HEK293T (cell line): ENCODE measurements around the gene NKD2.

Experiments
- ELF4 ChIP-seq: fragments of 450-650 bp; IDR thresholded peaks from 2 replicates; pipeline ENCODE4 v1.6.1; 2017; ENCODE audit warnings: antibody characterized with exemption
- FOXK2 ChIP-seq: fragments of 450-650 bp; IDR thresholded peaks from 2 replicates; pipeline ENCODE4 v1.6.1; 2016; ENCODE audit warnings: mild to moderate bottlenecking
- HDGF ChIP-seq: fragments of 450-650 bp; IDR thresholded peaks from 2 replicates; pipeline ENCODE4 v1.6.1; 2017; ENCODE audit warnings: antibody characterized with exemption, borderline replicate concordance
- NFRKB ChIP-seq: fragments of 450-650 bp; IDR thresholded peaks from 2 replicates; pipeline ENCODE4 v1.6.1; 2016; ENCODE audit warnings: mild to moderate bottlenecking, moderate library complexity
- PKNOX1 ChIP-seq: fragments of 450-650 bp; IDR thresholded peaks from 2 replicates; pipeline ENCODE4 v1.6.1; 2016
- TARDBP ChIP-seq: fragments of 450-650 bp; IDR thresholded peaks from 2 replicates; pipeline ENCODE4 v1.6.1; 2016

- TF ChIP-seq NFRKB (no peak), FOXK2 (no peak), ELF4 (no peak), PKNOX1 (no peak), TARDBP (no peak), HDGF (no peak)
These were observed 26.0 kb upstream of the NKD2 start for GRCh38 chr5:982377-983237.
